OCI-LY3 (cell line): ENCODE measurements around the gene CCDC160.

ENCODE experiments used
- CTCF ChIP-seq: fragments of 200-600, 300-600 bp; sonication (generic); IDR thresholded peaks from 2 replicates; pipeline ENCODE4 v1.5.1; 2014; ENCODE audit warnings: antibody characterized with exemption, low read length, low read depth
- EZH2phosphoT487 ChIP-seq: fragments of 200-600 bp; shearing (Covaris generic); IDR thresholded peaks from 2 replicates; pipeline ENCODE4 v1.6.1; 2018; ENCODE audit warnings: antibody characterized with exemption, mixed run types, low read depth

DNA sequence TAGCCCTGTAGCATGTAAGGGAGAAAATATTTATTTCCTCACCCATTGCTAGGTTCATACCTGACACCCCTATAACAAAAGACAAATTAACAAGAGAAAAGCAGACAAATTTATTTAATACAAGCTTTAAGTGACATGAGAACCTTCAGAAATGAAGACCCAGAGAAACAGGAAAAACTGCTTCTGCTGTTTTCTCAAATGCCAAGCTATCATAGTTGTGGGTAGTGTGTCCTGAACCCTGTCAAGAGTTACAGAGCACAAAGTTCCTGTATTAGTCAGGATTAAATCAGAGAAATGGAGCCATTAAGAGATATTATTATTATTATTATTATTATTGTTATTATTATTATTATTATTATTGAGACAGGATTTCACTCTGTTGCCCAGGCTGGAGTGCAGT lies 17.5 kb downstream of the CCDC160 start:
- TF ChIP-seq CTCF (no peak), EZH2phosphoT487 (no peak)
